ENCODE results near the gene MTX1. TPM values are rescaled to one million over a fixed set of nuclear protein-coding genes. Genes with fewer than 3 reads are reported as not detected.

Gene MTX1
- total RNA-seq, 1 donor from 2014 or later, result 28.4 TPM

- TF ChIP-seq, protein P1, sequence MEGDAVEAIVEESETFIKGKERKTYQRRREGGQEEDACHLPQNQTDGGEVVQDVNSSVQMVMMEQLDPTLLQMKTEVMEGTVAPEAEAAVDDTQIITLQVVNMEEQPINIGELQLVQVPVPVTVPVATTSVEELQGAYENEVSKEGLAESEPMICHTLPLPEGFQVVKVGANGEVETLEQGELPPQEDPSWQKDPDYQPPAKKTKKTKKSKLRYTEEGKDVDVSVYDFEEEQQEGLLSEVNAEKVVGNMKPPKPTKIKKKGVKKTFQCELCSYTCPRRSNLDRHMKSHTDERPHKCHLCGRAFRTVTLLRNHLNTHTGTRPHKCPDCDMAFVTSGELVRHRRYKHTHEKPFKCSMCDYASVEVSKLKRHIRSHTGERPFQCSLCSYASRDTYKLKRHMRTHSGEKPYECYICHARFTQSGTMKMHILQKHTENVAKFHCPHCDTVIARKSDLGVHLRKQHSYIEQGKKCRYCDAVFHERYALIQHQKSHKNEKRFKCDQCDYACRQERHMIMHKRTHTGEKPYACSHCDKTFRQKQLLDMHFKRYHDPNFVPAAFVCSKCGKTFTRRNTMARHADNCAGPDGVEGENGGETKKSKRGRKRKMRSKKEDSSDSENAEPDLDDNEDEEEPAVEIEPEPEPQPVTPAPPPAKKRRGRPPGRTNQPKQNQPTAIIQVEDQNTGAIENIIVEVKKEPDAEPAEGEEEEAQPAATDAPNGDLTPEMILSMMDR (IDR thresholded peaks at IDR 0.05), result no peak
- no peaks in the 10 kb centered on the region for H3K9me3 ChIP-seq
- H3K27ac ChIP-seq, result peak overlapping the region; percentile 4
- H3K4me1 ChIP-seq, result peaks cover 14% of the 10 kb centered on the region
- no peaks in the 10 kb centered on the region for H3K27me3 ChIP-seq
- intact Hi-C loops (cut with DNase I), result no loop called here
- H3K4me3 ChIP-seq, result peak overlapping the region; percentile 25
- no peak for ATAC-seq
- peak; percentile 66 for DNase-seq
- H3K36me3 ChIP-seq, result no peaks in the 10 kb centered on the region
These were observed 30.6 kb upstream of the MTX1 start for GRCh38 chr1:155177918-155178281.

- intact Hi-C loops (cut with DNase I), result no loop called here
- H3K9me3 ChIP-seq, result no peaks in the 10 kb centered on the region
- no peaks in the 10 kb centered on the region for H3K36me3 ChIP-seq
- H3K4me1 ChIP-seq, result peaks cover 12% of the 10 kb centered on the region
- H3K27me3 ChIP-seq, result no peaks in the 10 kb centered on the region
- TF ChIP-seq, protein P1 (IDR thresholded peaks at IDR 0.05), result no peak
- peak overlapping the region; percentile 4 for H3K27ac ChIP-seq
- peak overlapping the region; percentile 25 for H3K4me3 ChIP-seq
- ATAC-seq, result peak; percentile 29
- DNase-seq, result peak; percentile 79
These were observed 29.9 kb upstream of the MTX1 start for GRCh38 chr1:155178441-155179111.

DNA sequence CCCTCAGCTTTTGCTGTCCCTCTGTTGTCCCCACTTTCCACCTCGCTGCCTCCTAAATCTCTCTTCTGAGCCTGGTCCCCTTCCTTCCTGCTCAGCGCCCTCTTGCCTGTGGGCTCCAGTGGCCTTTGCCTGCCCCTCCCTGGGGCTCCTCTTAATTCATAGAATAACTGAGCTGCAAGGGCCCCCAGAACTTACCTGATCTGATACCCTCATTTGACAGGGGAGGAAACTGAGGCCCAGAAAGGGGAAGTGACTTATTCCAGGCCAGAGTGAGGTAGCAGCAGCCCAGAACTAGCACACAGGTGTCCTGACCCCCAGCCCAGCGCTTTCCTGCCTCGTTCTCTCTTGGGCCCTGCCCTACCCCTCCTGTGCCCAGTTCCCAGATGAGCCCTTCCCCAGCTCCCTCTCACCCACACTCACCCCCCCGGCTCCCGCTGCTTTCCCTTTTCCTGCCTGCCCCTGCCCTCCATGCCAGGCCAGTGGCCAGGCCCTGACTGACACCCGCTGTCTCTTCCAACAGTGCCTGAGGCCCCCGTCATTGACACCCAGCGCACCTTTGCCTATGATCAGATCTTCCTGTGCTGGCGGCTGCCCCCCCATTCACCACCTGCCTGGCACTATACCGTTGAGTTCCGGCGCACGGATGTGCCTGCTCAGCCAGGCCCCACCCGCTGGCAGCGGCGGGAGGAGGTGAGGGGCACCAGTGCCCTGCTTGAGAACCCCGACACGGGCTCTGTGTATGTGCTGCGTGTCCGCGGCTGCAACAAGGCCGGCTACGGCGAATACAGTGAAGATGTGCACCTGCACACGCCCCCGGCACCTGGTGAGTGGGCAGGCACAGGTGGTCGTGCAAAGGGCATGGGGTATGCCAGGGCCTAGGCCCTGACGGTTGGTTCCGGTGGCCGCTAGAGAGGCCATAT lies 29.1 kb upstream of the MTX1 start:
- Histone ChIP-seq H3K4me3 (no peak overlapping the region), H3K27ac (peak overlapping the region; percentile 4), H3K9me3 (no peaks in the 10 kb centered on the region), H3K36me3 (no peaks in the 10 kb centered on the region), H3K27me3 (no peaks in the 10 kb centered on the region), H3K4me1 (peaks cover 12% of the 10 kb centered on the region)
- TF ChIP-seq, protein P1 (IDR thresholded peaks at IDR 0.05), result no peak
- intact Hi-C loops (cut with DNase I), result no loop called here
- no peak for ATAC-seq
- DNase-seq, result peak; percentile 68

DNA sequence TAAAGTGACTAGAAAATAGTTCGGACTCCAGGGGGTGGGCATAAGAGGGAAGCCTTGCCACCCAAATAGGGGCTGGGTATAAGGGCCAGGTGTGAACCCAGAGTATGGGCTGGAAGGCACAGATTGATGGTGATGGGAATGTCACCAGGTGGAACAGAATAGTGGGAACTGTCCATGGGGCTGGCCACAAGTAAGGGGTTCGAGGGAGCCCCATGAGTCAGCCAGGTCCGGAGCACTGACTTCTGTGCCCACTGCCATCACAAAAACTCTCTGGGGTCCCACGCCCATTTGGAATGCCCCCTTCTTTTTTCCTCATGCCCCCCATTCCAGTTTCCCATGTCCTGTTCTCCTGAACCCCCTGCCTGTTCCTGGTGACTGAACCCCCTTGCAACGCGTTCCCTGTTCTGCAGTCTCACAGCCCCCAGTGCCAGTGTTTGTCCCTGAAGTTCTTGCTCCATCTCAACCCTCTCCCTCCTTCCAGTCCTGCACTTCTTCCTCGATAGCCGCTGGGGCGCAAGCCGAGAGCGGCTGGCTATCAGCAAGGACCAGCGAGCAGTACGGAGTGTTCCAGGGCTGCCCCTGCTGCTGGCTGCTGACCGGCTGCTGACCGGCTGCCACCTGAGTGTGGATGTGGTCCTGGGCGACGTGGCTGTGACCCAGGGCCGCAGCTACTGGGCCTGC lies 27.0 kb upstream of the MTX1 start:
- H3K4me3 ChIP-seq, result no peak overlapping the region
- H3K4me1 ChIP-seq, result peaks cover 20% of the 10 kb centered on the region
- no peaks in the 10 kb centered on the region for H3K9me3 ChIP-seq
- DNase-seq, result no peak
- no peaks in the 10 kb centered on the region for H3K27me3 ChIP-seq
- H3K27ac ChIP-seq, result no peak overlapping the region
- no peak for ATAC-seq
- no peaks in the 10 kb centered on the region for H3K36me3 ChIP-seq
- TF ChIP-seq, protein P1 (IDR thresholded peaks at IDR 0.05), result no peak
- intact Hi-C loops (cut with DNase I), result no loop called here

DNA sequence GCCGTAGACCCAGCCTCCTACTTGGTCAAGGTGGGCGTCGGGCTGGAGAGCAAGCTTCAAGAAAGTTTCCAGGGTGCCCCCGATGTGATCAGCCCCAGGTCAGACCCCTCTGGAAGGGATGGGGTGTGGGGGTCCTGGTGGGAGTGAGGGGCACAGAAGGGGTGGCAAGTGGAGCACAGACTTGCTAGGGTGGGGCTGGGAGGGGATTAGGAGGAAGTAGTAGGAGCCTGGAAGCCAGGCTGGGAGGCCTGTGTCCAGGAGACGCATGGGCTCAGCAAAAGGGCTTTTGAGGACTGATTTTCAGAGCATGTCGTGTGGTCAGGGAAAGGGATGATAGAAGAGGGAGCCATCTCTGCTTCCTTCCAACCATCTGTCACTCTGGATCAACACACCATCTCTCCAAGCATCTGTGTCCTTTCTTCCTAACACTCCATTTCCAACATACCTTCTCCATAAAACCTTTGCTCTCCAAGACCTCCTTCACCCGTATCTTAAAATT lies 26.4 kb upstream of the MTX1 start:
- DNase-seq (no peak), ATAC-seq (no peak)
- TF ChIP-seq, protein P1 (IDR thresholded peaks at IDR 0.05), result no peak
- Histone ChIP-seq H3K4me3 (no peak overlapping the region), H3K4me1 (peaks cover 15% of the 10 kb centered on the region), H3K27me3 (no peaks in the 10 kb centered on the region), H3K9me3 (no peaks in the 10 kb centered on the region), H3K27ac (no peak overlapping the region), H3K36me3 (no peaks in the 10 kb centered on the region)
- intact Hi-C loops (cut with DNase I), result no loop called here

Measured in upper lobe of right lung (tissue), 1 donor.